ENCODE results near the gene THRAP3.

THRAP3 gene

DNA sequence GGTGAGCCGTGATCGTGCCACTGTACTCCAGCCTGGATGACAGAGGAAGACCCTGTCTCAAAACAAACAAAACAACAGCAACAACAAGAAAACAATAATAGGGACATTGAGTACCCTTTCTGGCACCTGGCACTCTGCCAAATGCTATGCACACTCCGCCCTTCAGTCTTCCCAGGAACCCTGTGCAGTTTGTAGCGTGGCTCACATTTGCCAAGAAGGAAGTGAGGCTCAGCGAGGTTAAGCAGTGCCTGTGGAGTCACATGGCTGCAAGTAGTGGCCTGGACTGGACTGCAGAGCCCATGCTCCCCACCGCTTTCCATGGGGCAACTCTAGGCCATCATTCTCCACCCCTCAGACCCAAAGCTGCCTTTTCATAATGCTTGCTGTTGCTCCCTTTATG, 104.5 kb downstream of the THRAP3 start:
- no peak for DNase-seq

- no peak for DNase-seq
Measured at GRCh38 chr1:36329817-36330216, 105.6 kb downstream of the THRAP3 start.

GRCh38 chr1:36330940-36331339, 106.7 kb downstream of the THRAP3 start:
- no peak for DNase-seq

GRCh38 chr1:36337830-36338229, 113.6 kb downstream of the THRAP3 start:
- DNase-seq = no peak

- DNase-seq = no peak
Measured at GRCh38 chr1:36339215-36339614, 115.0 kb downstream of the THRAP3 start.

DNA sequence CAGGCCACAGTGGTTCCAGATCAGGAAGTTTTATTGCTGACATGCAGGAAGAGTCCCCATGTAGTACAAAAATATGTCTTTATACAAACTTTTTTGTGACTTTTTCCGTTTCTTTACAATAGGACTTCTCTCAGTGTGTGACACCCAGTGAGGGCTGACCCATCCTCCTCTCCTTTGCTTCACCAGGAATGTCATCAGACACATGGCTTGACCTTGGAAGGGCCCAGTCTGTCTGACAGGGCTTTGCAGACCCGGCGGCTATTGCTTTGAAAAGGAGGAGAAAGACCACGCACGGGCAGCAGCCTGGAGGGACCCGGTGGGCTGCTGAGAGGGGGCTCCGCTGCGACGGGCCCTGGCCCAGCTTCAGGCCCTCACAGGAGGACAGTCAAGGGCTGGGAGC, 115.4 kb downstream of the THRAP3 start:
- DNase-seq = no peak

DNA sequence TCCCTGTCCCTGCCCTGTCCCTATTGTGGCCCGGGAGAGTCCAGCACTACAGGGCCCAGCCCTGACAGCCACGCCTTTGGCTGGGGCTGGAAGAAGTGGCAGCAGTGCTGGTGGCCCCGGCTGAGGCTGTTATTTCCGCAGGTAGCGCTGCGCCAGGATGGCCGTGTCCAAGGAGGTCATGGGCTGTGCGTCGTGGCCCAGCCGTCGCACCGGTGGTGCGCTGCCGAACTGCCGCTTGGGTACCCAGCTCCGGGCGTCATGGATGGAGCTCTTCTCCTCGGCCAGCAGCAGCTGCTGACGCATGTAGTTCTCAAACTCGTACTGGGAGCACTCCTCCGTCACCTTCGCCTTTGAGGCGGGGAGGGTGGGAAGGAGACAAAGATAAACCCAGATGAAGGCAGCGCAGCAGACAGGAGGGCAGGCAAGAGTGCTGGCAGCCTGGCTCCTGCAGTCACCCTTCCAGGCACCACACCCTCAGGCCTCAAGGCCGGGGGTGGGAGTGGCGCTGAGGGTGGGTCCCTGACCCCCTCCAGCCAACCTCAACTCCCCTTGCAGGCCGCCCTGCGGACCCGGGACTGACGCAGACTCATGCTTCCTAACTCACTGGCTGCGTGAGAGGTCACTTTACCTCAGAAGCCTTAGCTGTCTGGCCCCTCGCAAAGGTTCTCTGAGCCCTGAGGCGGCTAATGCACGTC, 117.5 kb downstream of the THRAP3 start:
- no peak for DNase-seq

DNA sequence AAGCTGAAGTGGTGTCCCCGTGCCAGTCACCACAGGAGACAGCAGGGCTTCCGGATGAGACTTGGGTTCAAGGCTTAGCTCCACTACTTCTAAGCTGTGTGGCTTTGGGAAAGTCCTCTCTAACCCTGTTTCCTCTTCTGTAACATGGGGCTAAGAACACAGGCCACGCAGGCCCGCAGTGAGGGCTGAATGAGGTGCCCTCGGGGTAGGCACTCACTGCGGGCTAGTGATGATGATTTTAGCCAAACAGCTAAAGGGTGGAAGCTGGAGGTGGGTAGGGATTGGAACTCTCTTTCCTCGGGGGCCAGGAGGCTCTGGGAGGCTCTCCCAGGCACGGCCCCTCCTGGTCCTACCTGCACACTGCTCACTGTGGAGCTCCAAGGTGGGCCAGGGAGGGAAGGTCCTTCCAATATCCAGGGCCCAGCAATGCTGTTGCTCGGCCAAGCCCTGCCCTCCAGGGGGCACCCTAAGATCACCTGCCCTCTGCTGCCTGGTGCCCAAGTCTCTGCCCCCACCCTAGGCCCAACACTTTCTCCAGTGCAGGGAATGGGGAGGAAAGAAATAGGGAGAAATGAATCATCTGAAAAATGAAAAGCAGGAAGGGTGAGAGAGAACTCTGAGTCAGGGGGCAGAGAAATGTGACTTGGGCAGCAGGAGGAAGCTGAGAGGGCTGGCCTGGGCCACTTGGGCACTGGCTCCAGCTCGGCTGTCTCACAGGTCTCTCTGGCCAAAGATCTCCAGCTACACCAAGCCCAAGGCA, 118.4 kb downstream of the THRAP3 start:
- DNase-seq = peak; percentile 55

DNA sequence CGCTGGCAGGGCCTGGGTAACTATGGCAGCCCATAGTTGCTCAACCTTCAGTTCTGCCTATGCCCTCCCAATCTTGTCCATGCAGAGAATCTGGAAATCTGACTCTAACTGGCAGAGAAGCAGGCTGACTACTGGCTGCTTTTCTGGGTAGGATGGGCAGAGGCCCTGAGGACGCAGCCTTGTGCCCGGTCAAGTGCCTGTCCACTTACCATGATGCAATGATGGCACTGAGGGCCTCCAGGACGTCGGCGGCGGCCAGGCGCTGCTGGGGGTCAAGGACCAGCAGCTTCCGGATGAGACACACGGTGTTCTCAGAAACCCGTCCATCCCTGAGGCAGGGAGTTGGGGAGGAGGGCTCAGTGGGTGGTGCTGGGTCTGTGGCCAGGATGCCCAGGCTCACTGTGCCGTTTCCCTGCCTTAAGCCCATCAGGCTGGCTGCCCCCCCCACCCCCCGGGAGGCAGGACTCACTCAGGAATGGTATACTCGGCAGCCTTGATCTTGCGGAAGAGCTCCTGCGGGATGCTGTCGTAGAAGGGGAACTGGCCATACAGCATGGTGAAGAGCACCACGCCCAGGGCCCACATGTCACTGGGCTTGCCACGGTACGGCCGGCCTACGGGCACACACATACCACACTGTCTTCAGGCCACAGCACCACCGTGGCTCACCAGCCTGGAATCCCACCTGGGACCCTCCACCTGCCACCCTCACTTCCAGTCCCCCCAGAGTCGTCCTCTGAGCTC, 119.6 kb downstream of the THRAP3 start:
- DNase-seq = no peak

- no peak for DNase-seq
Measured at GRCh38 chr1:36344395-36344680, 120.1 kb downstream of the THRAP3 start.

GRCh38 chr1:36345353-36345752, 121.1 kb downstream of the THRAP3 start:
- DNase-seq = no peak

- DNase-seq = no peak
Measured at GRCh38 chr1:36346741-36347370, 122.6 kb downstream of the THRAP3 start.

DNA sequence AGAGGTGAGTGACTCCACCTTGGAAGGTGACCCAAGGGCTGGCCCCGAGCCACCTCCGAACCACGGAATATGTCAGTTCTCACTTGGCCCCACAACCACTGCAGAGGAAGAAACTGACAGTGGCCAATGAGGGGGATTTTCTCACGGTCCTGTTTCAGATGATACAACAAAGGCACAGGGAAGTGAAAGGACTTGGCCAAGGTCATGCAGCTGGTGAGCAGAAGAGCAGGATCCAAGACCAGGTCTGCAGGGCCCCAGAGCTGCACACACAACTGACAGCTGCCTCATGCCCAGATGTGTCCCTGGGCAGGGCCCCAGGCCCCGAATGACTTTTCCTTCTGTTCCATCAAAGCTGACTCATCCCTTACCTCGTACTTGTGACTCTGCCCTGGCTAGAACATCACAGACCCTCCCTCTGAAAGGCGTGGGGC, 125.0 kb downstream of the THRAP3 start:
- DNase-seq = no peak

DNA sequence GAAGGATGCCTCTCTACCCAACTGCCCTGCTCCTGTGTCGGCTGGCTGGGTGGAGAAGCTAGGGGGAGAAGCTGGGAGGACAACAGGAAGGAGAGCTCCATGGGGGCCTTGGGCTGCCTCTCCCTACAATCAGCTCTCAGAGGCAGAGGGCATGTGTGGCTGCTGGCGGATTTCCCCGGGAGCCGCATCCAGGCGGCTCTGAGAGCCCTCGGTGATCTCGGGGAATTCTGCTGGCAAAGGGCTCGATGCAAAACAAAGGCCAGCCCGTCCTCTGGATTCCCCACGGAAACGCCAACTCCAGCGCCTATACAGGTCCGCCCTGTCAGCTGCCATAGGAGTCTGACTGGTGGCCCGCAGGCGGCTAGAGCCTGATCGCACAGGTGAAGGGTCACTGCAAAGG, 125.6 kb downstream of the THRAP3 start:
- no peak for DNase-seq

GRCh38 chr1:36350659-36351226, 126.5 kb downstream of the THRAP3 start:
- DNase-seq = peak; percentile 43

DNA sequence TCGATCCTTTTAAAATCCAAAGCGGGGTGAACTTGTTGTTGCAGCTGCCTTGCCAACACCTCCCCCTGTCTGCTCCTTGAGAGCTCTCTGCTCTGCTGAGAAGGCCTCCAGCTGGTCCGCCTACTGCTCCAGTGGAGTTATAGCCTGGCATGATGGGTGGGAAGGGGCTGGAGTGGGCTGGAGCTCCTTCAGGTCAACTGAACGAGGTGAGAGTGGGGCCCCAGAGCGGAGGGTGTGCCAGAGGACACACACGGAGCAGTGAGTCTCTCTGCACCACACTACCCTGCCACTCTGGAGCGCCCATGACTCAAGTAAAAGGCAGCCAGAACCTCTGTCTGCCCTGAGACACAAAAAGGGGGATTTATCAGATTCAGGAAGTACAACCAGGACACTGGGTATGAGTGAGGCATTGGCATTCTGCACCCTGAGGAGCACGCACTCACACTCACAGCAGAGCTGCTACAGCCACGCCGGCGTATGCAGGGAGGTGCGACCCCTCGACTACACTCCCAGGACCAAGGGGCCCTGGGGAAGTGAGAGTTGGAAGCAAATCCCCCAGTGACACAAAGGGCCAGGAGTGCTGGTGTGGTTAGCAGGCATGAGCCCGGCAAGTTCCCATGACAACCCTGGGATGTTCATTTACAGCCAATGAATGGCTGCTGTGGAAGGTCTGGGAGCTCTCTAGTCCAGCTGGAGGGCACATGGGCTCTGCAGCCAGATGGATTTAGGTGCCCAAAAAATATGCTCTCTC, 127.2 kb downstream of the THRAP3 start:
- DNase-seq = no peak

DNA sequence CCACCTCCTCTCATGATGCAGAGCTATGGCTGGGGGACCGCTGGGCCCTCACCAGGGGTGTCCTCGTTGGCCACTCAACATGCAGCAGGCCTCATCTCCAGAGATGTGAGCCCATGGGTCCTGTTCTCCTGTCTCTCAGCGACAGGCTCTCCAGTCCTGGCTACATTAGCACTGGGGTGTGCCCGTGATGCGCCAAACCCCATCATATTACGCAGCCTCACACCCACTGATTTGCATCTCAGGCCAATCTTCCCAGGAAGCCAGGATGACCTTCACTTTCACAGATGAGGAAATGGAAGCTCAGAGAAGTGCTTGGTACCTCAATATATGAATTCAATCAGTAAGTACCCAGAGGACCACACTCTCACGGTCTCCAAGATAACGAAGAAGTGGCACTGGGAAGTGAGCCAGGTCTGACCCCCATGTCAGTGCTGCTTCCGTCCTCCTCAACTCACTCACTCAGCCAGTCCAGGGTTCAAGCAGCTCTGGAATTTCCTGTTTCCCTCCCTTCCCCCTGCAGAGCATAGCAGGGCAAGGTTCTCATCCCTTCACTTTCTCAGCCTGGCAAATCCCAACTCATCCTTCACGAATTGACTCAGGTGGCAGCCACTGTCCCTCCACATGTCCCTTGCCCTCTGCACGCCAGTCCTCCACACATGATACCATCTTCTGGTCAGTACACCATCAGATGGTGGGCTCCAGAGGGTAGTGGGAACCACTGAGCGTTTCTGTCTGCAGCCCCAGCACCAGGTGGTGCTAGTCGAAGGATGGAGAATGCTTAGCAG, 128.1 kb downstream of the THRAP3 start:
- DNase-seq = no peak

GRCh38 chr1:36352910-36353878, 129.0 kb downstream of the THRAP3 start:
- no peak for DNase-seq

DNA sequence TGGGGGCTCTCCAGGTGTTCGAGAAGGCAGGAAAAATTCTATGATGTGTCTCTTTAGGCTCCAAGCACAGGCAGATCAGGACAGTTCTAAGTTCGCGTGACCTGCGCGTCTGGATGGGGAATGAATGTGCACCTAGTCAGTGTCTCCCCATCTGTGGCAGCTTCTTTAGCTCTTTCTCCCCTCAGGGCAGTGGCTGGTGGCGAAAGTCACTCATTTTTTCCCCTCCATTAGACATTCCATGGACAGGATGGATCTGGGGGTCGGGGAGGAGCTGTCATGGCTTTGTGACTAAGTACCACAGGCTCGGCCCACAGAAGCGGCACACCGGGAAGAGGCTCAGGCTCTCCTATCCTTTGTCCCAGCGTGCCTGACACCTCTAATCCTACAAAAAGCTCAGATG, 130.2 kb downstream of the THRAP3 start:
- DNase-seq = no peak
